H1 (cell line): ENCODE measurements around the gene RIN1. TPM values are rescaled to one million over a fixed set of nuclear protein-coding genes. Genes with fewer than 3 reads are reported as not detected.

ENCODE experiments used
- CTCF ChIA-PET: fragments of 300-600 bp; sonication (Branson Sonifier 250); formaldehyde crosslinking; loops from one replicate; lab custom pipeline; 2021; ENCODE audit not compliant: partially characterized antibody; lab: Charles Lee
- POLR2A ChIA-PET: fragments of 300-600 bp; sonication (Branson Sonifier 250); formaldehyde crosslinking; loops from one replicate; lab custom pipeline; 2021; ENCODE audit warnings: inconsistent platforms; ENCODE audit not compliant: partially characterized antibody; lab: Charles Lee
- DNase-seq, 2 experiments: peaks; one replicate each; pipeline versions ENCODE4 v3.0.0 to v3.0.0-alpha.2; 2010 to 2022; ENCODE audit warnings: low spot score in 2 of 2, low read depth in 1 of 2, mixed read lengths in 1 of 2
- FAIRE-seq: peaks from 2 replicates; lab custom pipeline; 2011; peaks lifted over from hg19 to GRCh38; lab: Jason Lieb, UNC
- H2AFZ ChIP-seq: 2 replicates; pipeline ENCODE4 v1.8.1; 2012; ENCODE audit warnings: low read length, inconsistent platforms
- H2AK5ac ChIP-seq: 2 replicates; pipeline ENCODE4 v1.6.1; 2013; ENCODE audit warnings: low read depth, low read length
- H2BK120ac ChIP-seq: replicated peaks from 2 replicates; pipeline ENCODE3; 2013; ENCODE audit warnings: low read depth, low read length, inconsistent platforms
- H2BK12ac ChIP-seq: 2 replicates; pipeline ENCODE4 v1.6.1; 2013; ENCODE audit warnings: low read depth, low read length
- H2BK15ac ChIP-seq: 2 replicates; pipeline ENCODE4 v1.6.1; 2013; ENCODE audit warnings: low read length
- H2BK20ac ChIP-seq: 2 replicates; pipeline ENCODE4 v1.6.1; 2013; ENCODE audit warnings: low read length
- H2BK5ac ChIP-seq: 2 replicates; pipeline ENCODE4 v1.6.1; 2013; ENCODE audit warnings: low read depth, low read length
- H3K14ac ChIP-seq: 2 replicates; pipeline ENCODE4 v1.6.1; 2013; ENCODE audit warnings: inconsistent platforms; ENCODE audit not compliant: insufficient read length
- H3K18ac ChIP-seq: 2 replicates; pipeline ENCODE4 v1.6.1; 2013; ENCODE audit warnings: low read length; ENCODE audit errors: extremely low read depth
- H3K23ac ChIP-seq: 2 replicates; pipeline ENCODE4 v1.6.1; 2013; ENCODE audit warnings: inconsistent platforms; ENCODE audit not compliant: insufficient read length
- H3K23me2 ChIP-seq: 2 replicates; pipeline ENCODE4 v1.6.1; 2013; ENCODE audit warnings: low read depth, low read length
- H3K27ac ChIP-seq: 2 replicates; pipeline ENCODE4 v1.6.1; 2011; ENCODE audit warnings: low read depth, low read length, inconsistent platforms
- H3K27me3 ChIP-seq, 4 experiments: replicated peaks in 1 of 4; 1 replicate in 1 of 4; 2 replicates in 3 of 4; pipeline versions ENCODE4 v1.6.1 to v1.8.1; 2011 to 2013; ENCODE audit warnings: low read length in 3 of 4, mild to moderate bottlenecking in 3 of 4, inconsistent platforms in 2 of 4, mixed read lengths in 2 of 4, moderate library complexity in 1 of 4; ENCODE audit not compliant: control insufficient read depth in 3 of 4, insufficient read depth in 3 of 4; ENCODE audit errors: extremely low read depth in 1 of 4
- H3K36me3 ChIP-seq, 4 experiments: 2 replicates each; pipeline versions ENCODE4 v1.6.1 to v1.8.1; 2011 to 2013; ENCODE audit warnings: mild to moderate bottlenecking in 4 of 4, low read length in 3 of 4, moderate library complexity in 2 of 4, control low read depth in 1 of 4, inconsistent platforms in 1 of 4; ENCODE audit not compliant: insufficient read depth in 4 of 4, control insufficient read depth in 2 of 4
- H3K4ac ChIP-seq: replicated peaks from 2 replicates; pipeline ENCODE3; 2013; ENCODE audit warnings: low read length, low read depth, mixed read lengths, inconsistent platforms; ENCODE audit not compliant: insufficient read length
- H3K4me1 ChIP-seq, 4 experiments: replicated peaks in 1 of 4; 1 replicate in 1 of 4; 2 replicates in 3 of 4; pipeline versions ENCODE4 v1.6.1 to v1.8.1; 2011 to 2013; ENCODE audit warnings: low read length in 3 of 4, inconsistent platforms in 2 of 4, mixed read lengths in 1 of 4; ENCODE audit not compliant: insufficient read depth in 4 of 4, control insufficient read depth in 3 of 4
- H3K4me2 ChIP-seq, 2 experiments: 2 replicates each; pipeline versions ENCODE4 v1.6.1 to v1.8.1; 2011 to 2013; ENCODE audit warnings: low read depth in 2 of 2, low read length in 2 of 2, control low read depth in 1 of 2, inconsistent platforms in 1 of 2, mild to moderate bottlenecking in 1 of 2; ENCODE audit not compliant: insufficient read depth in 1 of 2
- H3K4me3 ChIP-seq, 4 experiments: fragments of 200-600, 300-600 bp in 1 of 4; sonication (generic), shearing (Covaris generic), sonication (Bioruptor Twin) in 1 of 4; 2 replicates each; pipeline versions ENCODE4 v1.5.1 to v1.8.1; 2011 to 2016; ENCODE audit warnings: low read length in 4 of 4, low read depth in 3 of 4, control low read depth in 2 of 4, inconsistent platforms in 2 of 4, mild to moderate bottlenecking in 2 of 4, mixed read lengths in 1 of 4, moderate library complexity in 1 of 4; ENCODE audit not compliant: insufficient read depth in 2 of 4; ENCODE audit errors: extremely low read depth in 1 of 4
- H3K56ac ChIP-seq: replicated peaks from 2 replicates; pipeline ENCODE3; 2013; ENCODE audit warnings: low read depth, mild to moderate bottlenecking, mixed read lengths, low read length, inconsistent platforms; ENCODE audit not compliant: insufficient read length
- H3K79me1 ChIP-seq: 2 replicates; pipeline ENCODE4 v1.6.1; 2013; ENCODE audit warnings: low read depth, low read length, control low read depth
- H3K79me2 ChIP-seq, 2 experiments: 2 replicates each; pipeline versions ENCODE4 v1.6.1 to v1.8.1; 2012 to 2013; ENCODE audit warnings: low read length in 2 of 2, mild to moderate bottlenecking in 2 of 2, inconsistent platforms in 1 of 2; ENCODE audit not compliant: insufficient read depth in 2 of 2, control insufficient read depth in 1 of 2
- H3K9ac ChIP-seq, 4 experiments: replicated peaks in 1 of 4; 1 replicate in 1 of 4; 2 replicates in 3 of 4; pipeline versions ENCODE4 v1.6.1 to v1.8.1; 2011 to 2013; ENCODE audit warnings: low read depth in 3 of 4, low read length in 3 of 4, control low read depth in 2 of 4, mild to moderate bottlenecking in 2 of 4, moderate library complexity in 2 of 4, inconsistent platforms in 1 of 4; ENCODE audit errors: extremely low read depth in 1 of 4
- H3K9me3 ChIP-seq, 2 experiments: 2 replicates each; pipeline versions ENCODE4 v1.6.1 to v1.8.1; 2012 to 2013; ENCODE audit warnings: mild to moderate bottlenecking in 2 of 2, moderate library complexity in 2 of 2, control low read depth in 1 of 2, inconsistent platforms in 1 of 2, low read depth in 1 of 2, low read length in 1 of 2, mixed read lengths in 1 of 2; ENCODE audit not compliant: insufficient read depth in 2 of 2
- H4K20me1 ChIP-seq, 2 experiments: replicated peaks in 1 of 2; 2 replicates each; pipeline versions ENCODE3 to v1.8.1; 2011 to 2013; ENCODE audit warnings: inconsistent platforms in 2 of 2, low read length in 2 of 2, mild to moderate bottlenecking in 1 of 2; ENCODE audit not compliant: insufficient read depth in 2 of 2, control insufficient read depth in 1 of 2
- H4K5ac ChIP-seq: 2 replicates; pipeline ENCODE4 v1.6.1; 2013; ENCODE audit warnings: low read length, low read depth, mixed read lengths, inconsistent platforms; ENCODE audit not compliant: insufficient read length
- H4K8ac ChIP-seq: 2 replicates; pipeline ENCODE4 v1.8.0; 2013; ENCODE audit warnings: mild to moderate bottlenecking, moderate library complexity, low read length, inconsistent platforms; ENCODE audit not compliant: insufficient read depth; ENCODE audit errors: extremely low read depth
- H4K91ac ChIP-seq: replicated peaks from 2 replicates; pipeline ENCODE3; 2013; ENCODE audit warnings: low read length, mixed read lengths, inconsistent platforms; ENCODE audit not compliant: insufficient read length
- CBX5 ChIP-seq: fragments of 300-800, 300-1000 bp; sonication (generic); IDR thresholded peaks from 2 replicates; pipeline ENCODE4 v1.7.1; 2016; ENCODE audit warnings: antibody characterized with exemption, low read length, low read depth
- EZH2 ChIP-seq: fragments of 200-600 bp; sonication (generic); IDR thresholded peaks from 2 replicates; pipeline ENCODE4 v1.7.1; 2012; ENCODE audit warnings: low read depth, mild to moderate bottlenecking, moderate library complexity, low read length, inconsistent platforms; ENCODE audit not compliant: severe bottlenecking
- FOSL1 ChIP-seq: IDR thresholded peaks from 2 replicates; pipeline ENCODE4 v1.6.1; 2011; ENCODE audit warnings: mild to moderate bottlenecking, low read depth, low read length, moderate library complexity; ENCODE audit not compliant: insufficient read depth
- JUND ChIP-seq: IDR thresholded peaks from 2 replicates; pipeline ENCODE4 v1.6.1; 2011; ENCODE audit warnings: mild to moderate bottlenecking, improper control_type of control experiment, low read length
- KDM1A ChIP-seq: fragments of 200-600, 300-600 bp; sonication (generic); IDR thresholded peaks from 2 replicates; pipeline ENCODE4 v1.7.1; 2016; ENCODE audit warnings: mild to moderate bottlenecking, low read length, borderline replicate concordance
- POLR2A ChIP-seq, 2 experiments: IDR thresholded peaks; 1 replicate in 1 of 2; 2 replicates in 1 of 2; pipeline ENCODE4 v1.6.1; 2011; ENCODE audit warnings: low read depth in 2 of 2, low read length in 2 of 2, mild to moderate bottlenecking in 2 of 2; ENCODE audit errors: control extremely low read depth in 1 of 2
- RBBP5 ChIP-seq: IDR thresholded peaks from 2 replicates; pipeline ENCODE4 v1.7.1; 2012; ENCODE audit warnings: low read depth, mild to moderate bottlenecking, inconsistent platforms, low read length, moderate library complexity, borderline replicate concordance
- SIRT6 ChIP-seq: IDR thresholded peaks from one replicate; pipeline ENCODE4 v1.7.1; 2012; ENCODE audit warnings: low read length, inconsistent platforms
- TCF12 ChIP-seq: IDR thresholded peaks from 2 replicates; pipeline ENCODE4 v1.6.1; 2011; ENCODE audit warnings: low read depth, mild to moderate bottlenecking, low read length
- ZNF274 ChIP-seq: IDR thresholded peaks from 2 replicates; pipeline ENCODE4 v1.7.0; 2012; ENCODE audit warnings: low read length, borderline replicate concordance; ENCODE audit errors: extremely low read depth
- WGBS, 2 experiments: shearing (Covaris generic) in 1 of 2; methylation state at CpG; one replicate each; pipeline versions ENCODE4 v1.1.6 to v1.1.7; 2013 to 2015; ENCODE audit warnings: low lambda C conversion rate in 2 of 2, mixed read lengths in 2 of 2, inconsistent platforms in 1 of 2, low coverage in 1 of 2, missing lambda C conversion rate in 1 of 2; ENCODE audit not compliant: insufficient replicate concordance in 2 of 2, insufficient coverage in 1 of 2, insufficient read length in 1 of 2; ENCODE audit errors: extremely low coverage in 1 of 2, missing lambda C conversion rate in 1 of 2; 5-methylcytosine and 5-hydroxymethylcytosine counted together
- polyA plus RNA-seq, 7 experiments: library from polyadenylated mRNA; depleted of rRNA in 3 of 7; stranded (reverse) in 5 of 7; unstranded in 2 of 7; fragments of >200 nt in 5 of 7; fragments of 200-250 nt in 2 of 7; gene quantifications; 1 replicate in 5 of 7; 2 replicates in 1 of 7; 4 replicates in 1 of 7; pipeline versions ENCODE4 v1.2.1 to v1.2.3, GENCODE V29; 2011 to 2013; ENCODE audit warnings: missing spikeins in 2 of 7, mixed read lengths in 2 of 7
- total RNA-seq: library from RNA; stranded (reverse); fragmentation: NEBNext Ultra II Directional; extraction: Animal tissue kit (Norgen Biotek cat#: 25700); gene quantifications from 2 replicates; pipeline ENCODE4 v1.2.1, GENCODE V29; 2021

RIN1 gene
- total and polyA plus RNA-seq, 2 of the 8 experiments (the other 6 are each of a cell fraction or from before 2014, with no cell fraction given), result 2.5 to 5.4 TPM

- WGBS, 2 experiments, result 86% methylated on average over 4 of the region's 4 CpGs; no CpG with 5 or more reads in 1 of the 2 experiments
Observed at GRCh38 chr11:66293352-66293751, 42.9 kb downstream of the RIN1 start.

More at GRCh38 chr11:66293352-66293751, 42.9 kb downstream of the RIN1 start:
- no peak overlapping the region for H2BK12ac ChIP-seq
- H2BK120ac ChIP-seq, result no peak overlapping the region
- peaks cover 4 to 5% of the 10 kb centered on the region in 2 experiments for H4K20me1 ChIP-seq
- H4K91ac ChIP-seq, result no peak overlapping the region
- no peak overlapping the region for H4K8ac ChIP-seq
- no peak overlapping the region for H3K4me3 ChIP-seq
- no peak overlapping the region for H3K56ac ChIP-seq
- POLR2A ChIA-PET, result interaction anchor here (1.5 kb wide), 1 partner anchor 16 kb away, joined by 3 read pairs; no protein-coding TSS in a partner anchor
- H3K14ac ChIP-seq, result no peak overlapping the region
- H3K23me2 ChIP-seq, result peaks cover 10% of the 10 kb centered on the region; the same call in 1 of the 2 replicates
- H3K36me3 ChIP-seq, result no peaks in the 10 kb centered on the region
- FAIRE-seq, result no peak
- H2AK5ac ChIP-seq, result no peak overlapping the region
- H3K9ac ChIP-seq, result no peak overlapping the region
- no peak overlapping the region for H3K18ac ChIP-seq
- 0 out of 2 replicates have a peak, but pooled peaks cover 2% of the 10 kb centered on the region for H3K79me1 ChIP-seq
- peaks cover 2 to 28% (median 8%) of the 10 kb centered on the region in 4 experiments; a peak in 6 of 7 replicates for H3K4me1 ChIP-seq
- H3K23ac ChIP-seq, result no peak overlapping the region
- H3K27me3 ChIP-seq, result peaks cover 2 to 30% (median 18%) of the 10 kb centered on the region in 4 experiments
- peaks cover 0 to 2% of the 10 kb centered on the region in 2 experiments; a peak in 1 of 4 replicates for H3K79me2 ChIP-seq
- H3K4ac ChIP-seq, result no peak overlapping the region
- TF ChIP-seq ZNF274, result no peak
- no peak for TF ChIP-seq EZH2
- no peak for TF ChIP-seq SIRT6
- TF ChIP-seq KDM1A, result no peak
- no peak for TF ChIP-seq RBBP5
- TF ChIP-seq TCF12, result no peak
- no peak for TF ChIP-seq JUND
- TF ChIP-seq FOSL1, result no peak
- no peak for TF ChIP-seq POLR2A (IDR thresholded peaks at IDR 0.05; ENCODE audit: control extremely low read depth in 1 of 2, low read depth in 2 of 2, low read length in 2 of 2)
- no peak for TF ChIP-seq CBX5
- TF ChIP-seq, all 59 proteins: peak for 0
- Histone ChIP-seq H3K4me2 (no peak overlapping the region), H3K9me3 (no peaks in the 10 kb centered on the region), H2AFZ (no peak overlapping the region), H2BK15ac (no peak overlapping the region), H2BK20ac (no peak overlapping the region), H4K5ac (no peak overlapping the region), H3K27ac (no peak overlapping the region), H2BK5ac (no peak overlapping the region)
- CTCF ChIA-PET, result no interaction called here
- no peak for DNase-seq
